ENCODE data around the gene DUSP1.

DNA sequence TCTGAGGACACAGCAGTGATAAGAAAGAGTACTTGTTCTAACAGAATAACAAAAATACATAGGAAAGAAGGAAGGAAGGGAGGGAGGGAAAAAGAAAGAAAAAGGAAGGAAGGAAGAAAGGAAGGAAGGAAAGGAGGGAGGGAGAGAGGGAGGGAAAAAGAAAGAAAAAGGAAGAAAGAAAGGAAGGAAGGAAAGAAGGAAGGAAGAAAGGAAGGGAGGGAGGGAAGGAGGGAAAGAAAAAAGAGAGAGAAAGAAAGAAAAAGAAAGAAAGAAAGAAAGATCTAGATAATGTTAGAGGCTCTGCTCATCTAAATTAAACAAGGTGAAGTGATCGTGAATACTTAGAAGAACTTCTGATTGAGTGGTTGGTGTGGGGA is 29.8 kb downstream of the DUSP1 start:
- no peak for TF ChIP-seq CTCF (IDR thresholded peaks at IDR 0.05 in 8 of 11, conservative IDR thresholded peaks at IDR 0.05 in 3 of 11)
- TF ChIP-seq POLR2A (IDR thresholded peaks at IDR 0.05) = no peak
- TF ChIP-seq POLR2AphosphoS5 (IDR thresholded peaks at IDR 0.05) = no peak

Measured in spleen (tissue), 7 donors.